Psoas muscle (tissue), 8 donors: Measurements from ENCODE around the gene COMMD2. TPM values are rescaled to one million over a fixed set of nuclear protein-coding genes. Genes with fewer than 3 reads are reported as not detected.

Experiments
- ATAC-seq, 4 donors: fragments of 200-7000 bp; cut with Tn5 transposase; one replicate each; pipeline ENCODE4 v1.9.1; 2020; ENCODE audit warnings: moderate library complexity in 3 of 4, mild to moderate bottlenecking in 2 of 4
- DNase-seq, 2 donors: peaks; one replicate each; pipeline ENCODE4 v3.0.0-alpha.2; 2020
- H3K27ac ChIP-seq: fragments of 200-600 bp; one replicate; pipeline ENCODE4 v1.8.0; 2022
- H3K27me3 ChIP-seq, 3 donors: fragments of 200-600 bp in 1 of 3; one replicate each; pipeline versions ENCODE4 v1.6.1 to v1.8.0; 2013 to 2022; ENCODE audit warnings: low read length in 2 of 3, mild to moderate bottlenecking in 2 of 3, moderate library complexity in 1 of 3; ENCODE audit not compliant: insufficient read depth in 3 of 3
- H3K36me3 ChIP-seq, 2 donors: fragments of 200-600 bp in 1 of 2; one replicate each; pipeline versions ENCODE4 v1.6.1 to v1.8.0; 2013 to 2022; ENCODE audit warnings: low read depth in 1 of 2, mild to moderate bottlenecking in 1 of 2, moderate library complexity in 1 of 2; ENCODE audit not compliant: insufficient read depth in 1 of 2
- H3K4me1 ChIP-seq: fragments of 200-600 bp; one replicate; pipeline ENCODE4 v1.8.0; 2022
- H3K4me3 ChIP-seq: fragments of 200-600 bp; one replicate; pipeline ENCODE4 v1.8.0; 2022; ENCODE audit warnings: mild to moderate bottlenecking
- H3K9me3 ChIP-seq: fragments of 200-600 bp; one replicate; pipeline ENCODE4 v1.8.0; 2022
- WGBS, 3 donors: extraction: QIAGEN DNeasy Blood & Tissue Kit; methylation state at CpG; one replicate each; pipeline versions ENCODE4 v1.1.6 to v1.1.7; 2013; 5-methylcytosine and 5-hydroxymethylcytosine counted together
- intact Hi-C, 2 donors: fragments of 100-400 bp; cut with DNase I; formaldehyde crosslinking; loops; one replicate each; pipeline versions ENCODE4 v1.11.0 to v1.14.2; 2022
- polyA plus RNA-seq, 3 donors: library from polyadenylated mRNA; stranded (reverse); fragments of 200-250 nt; gene quantifications; one replicate each; pipeline ENCODE4 v1.2.3, GENCODE V29; 2013
- total RNA-seq, 4 donors: library from RNA; stranded (reverse); fragmentation: NEBNext Ultra II Directional in 2 of 4; extraction: Animal tissue kit (Norgen Biotek cat#: 25700) in 2 of 4; gene quantifications; one replicate each; pipeline versions ENCODE4 v1.2.1 to v1.2.4, GENCODE V29; 2021 to 2023
- TF ChIP-seq, protein P1 (sequence below): fragments of 200-600 bp; IDR thresholded peaks from one replicate; pipeline ENCODE4 v1.8.0; 2022; ENCODE audit warnings: antibody characterized with exemption
- donor health status: healthy with polysubstance abuse.
- donor health status: DM: no; HTN: no; CAD: no; lungs with moderate emphysema.
- donor health status: Bipolar disorder and iron deficiency.
- donor health status: healthy.
- donor health status: DM: yes; HTN: yes; CAD: no.
- donor health status: DM: no; HTN: no; CAD: no.
- donor health status: DM: no; HTN: no; CAD: no.
- donor health status: DM: yes; HTN: yes; CAD: no.

COMMD2 gene
- total and polyA plus RNA-seq, 7 donors: 7.7 to 22.8 (median 14.1) TPM

DNA sequence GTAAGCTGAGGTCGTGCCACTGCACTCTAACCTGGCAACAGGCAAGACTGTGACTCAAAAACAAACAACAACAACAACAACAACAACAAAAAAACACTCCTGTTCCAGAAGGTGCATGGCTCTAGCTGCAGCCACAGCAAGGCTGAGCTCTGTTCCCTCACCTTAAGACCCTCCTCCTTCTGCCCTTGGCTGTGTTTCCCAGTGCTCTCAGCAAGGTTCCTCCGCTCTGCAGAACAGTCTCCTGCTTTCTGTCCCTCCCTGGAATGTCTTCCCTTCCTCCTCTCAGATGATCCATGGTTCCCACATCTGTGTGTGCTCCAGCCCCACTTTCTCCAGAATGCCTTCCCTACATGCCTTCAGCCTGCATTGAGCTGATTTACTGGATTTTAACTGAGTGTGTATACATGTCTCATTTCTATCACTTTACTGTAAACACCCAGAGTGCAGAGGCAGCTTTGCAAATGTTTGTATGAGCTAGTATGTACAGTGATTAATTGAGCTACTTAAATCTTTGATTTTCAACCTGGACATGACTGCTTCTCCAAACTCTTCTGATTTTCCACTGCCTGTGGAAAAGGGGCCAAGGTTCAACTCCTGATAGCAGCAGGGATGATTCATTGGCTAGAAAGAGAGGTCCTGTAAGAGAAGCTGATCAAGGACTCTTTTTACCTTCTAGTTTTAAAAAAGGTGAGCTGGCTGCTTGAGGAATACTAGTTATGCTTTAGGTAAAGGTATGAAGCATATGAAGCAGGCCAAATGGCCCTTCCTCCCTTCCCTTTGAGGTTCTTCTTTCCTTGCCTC lies 25.3 kb upstream of the COMMD2 start:
- no peaks in the 10 kb centered on the region for H3K36me3 ChIP-seq
- 64 to 83% (median 83%) methylated on average over 2 of the region's 2 CpGs for WGBS, 3 donors
- ATAC-seq (no peak), DNase-seq (no peak)
- H3K4me3 ChIP-seq: no peak overlapping the region
- no peaks in the 10 kb centered on the region for H3K4me1 ChIP-seq
- no peak overlapping the region for H3K27ac ChIP-seq
- H3K9me3 ChIP-seq: no peaks in the 10 kb centered on the region
- intact Hi-C loops: no loop called here
- H3K27me3 ChIP-seq: no peaks in the 10 kb centered on the region
- TF ChIP-seq, protein P1, sequence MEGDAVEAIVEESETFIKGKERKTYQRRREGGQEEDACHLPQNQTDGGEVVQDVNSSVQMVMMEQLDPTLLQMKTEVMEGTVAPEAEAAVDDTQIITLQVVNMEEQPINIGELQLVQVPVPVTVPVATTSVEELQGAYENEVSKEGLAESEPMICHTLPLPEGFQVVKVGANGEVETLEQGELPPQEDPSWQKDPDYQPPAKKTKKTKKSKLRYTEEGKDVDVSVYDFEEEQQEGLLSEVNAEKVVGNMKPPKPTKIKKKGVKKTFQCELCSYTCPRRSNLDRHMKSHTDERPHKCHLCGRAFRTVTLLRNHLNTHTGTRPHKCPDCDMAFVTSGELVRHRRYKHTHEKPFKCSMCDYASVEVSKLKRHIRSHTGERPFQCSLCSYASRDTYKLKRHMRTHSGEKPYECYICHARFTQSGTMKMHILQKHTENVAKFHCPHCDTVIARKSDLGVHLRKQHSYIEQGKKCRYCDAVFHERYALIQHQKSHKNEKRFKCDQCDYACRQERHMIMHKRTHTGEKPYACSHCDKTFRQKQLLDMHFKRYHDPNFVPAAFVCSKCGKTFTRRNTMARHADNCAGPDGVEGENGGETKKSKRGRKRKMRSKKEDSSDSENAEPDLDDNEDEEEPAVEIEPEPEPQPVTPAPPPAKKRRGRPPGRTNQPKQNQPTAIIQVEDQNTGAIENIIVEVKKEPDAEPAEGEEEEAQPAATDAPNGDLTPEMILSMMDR: no peak

DNA sequence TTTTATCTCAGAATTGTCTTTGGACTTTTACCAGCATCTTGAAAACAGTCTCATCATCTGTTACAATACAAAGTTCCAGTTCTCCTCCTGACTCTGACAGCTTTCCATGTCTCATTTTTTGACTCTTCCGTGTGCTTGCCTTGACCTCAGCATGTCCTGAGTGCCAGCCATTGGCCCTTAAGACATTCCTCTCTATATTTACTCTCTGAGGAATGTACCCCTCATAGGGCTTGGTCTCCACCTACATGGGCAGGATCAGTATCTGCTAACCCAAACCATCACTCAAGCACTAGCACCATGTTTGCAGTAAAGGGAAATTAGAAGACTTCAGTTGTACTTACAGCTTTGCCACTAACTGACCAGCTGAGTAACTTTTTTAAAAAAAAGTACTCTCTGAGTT lies 23.9 kb upstream of the COMMD2 start:
- ATAC-seq: no peak
- WGBS, 3 donors: 46 to 53% (median 53%) methylated on average over 1 of the region's 1 CpG
- intact Hi-C loops: no loop called here

DNA sequence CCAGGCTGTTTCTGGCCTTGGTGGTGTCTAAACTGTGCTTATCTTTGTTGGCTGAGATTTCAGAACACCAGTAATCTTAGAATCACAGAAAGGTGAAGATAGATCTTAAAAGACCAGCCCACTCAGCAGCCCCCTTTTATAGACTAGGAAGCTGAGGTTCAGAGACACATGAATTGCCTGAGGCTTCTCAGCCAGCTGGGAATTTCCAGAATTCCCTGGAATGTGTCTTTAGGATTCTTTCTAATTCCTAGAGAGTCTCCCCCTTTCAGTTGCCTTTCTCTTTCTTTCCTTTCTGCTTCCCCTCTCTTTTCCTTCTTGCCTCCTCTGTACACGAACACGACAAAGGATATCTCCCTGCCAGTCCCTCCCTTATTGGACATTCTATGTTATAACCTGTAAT lies 20.6 kb upstream of the COMMD2 start:
- intact Hi-C loops: loop anchor here in 1 of 2 donors (5.0 kb wide), 2 partner anchors 246 to 276 kb away; no protein-coding TSS in a partner anchor
- TF ChIP-seq, protein P1: no peak
- 86 to 93% (median 91%) methylated on average over 2 of the region's 2 CpGs for WGBS, 3 donors
- Histone ChIP-seq H3K4me1 (no peaks in the 10 kb centered on the region), H3K4me3 (no peak overlapping the region), H3K27ac (no peak overlapping the region), H3K36me3 (no peaks in the 10 kb centered on the region), H3K9me3 (no peaks in the 10 kb centered on the region), H3K27me3 (peaks cover 0 to 3% (median 0%) of the 10 kb centered on the region in 3 donors)
- no peak for DNase-seq
- ATAC-seq: no peak

More for the DNA sequence above, 23.9 kb upstream of the COMMD2 start:
- DNase-seq: no peak
- TF ChIP-seq, protein P1: no peak
- H3K27me3 ChIP-seq: no peaks in the 10 kb centered on the region
- no peak overlapping the region for H3K27ac ChIP-seq
- H3K4me1 ChIP-seq: no peaks in the 10 kb centered on the region
- H3K36me3 ChIP-seq: no peaks in the 10 kb centered on the region
- H3K4me3 ChIP-seq: no peak overlapping the region
- H3K9me3 ChIP-seq: no peaks in the 10 kb centered on the region

DNA sequence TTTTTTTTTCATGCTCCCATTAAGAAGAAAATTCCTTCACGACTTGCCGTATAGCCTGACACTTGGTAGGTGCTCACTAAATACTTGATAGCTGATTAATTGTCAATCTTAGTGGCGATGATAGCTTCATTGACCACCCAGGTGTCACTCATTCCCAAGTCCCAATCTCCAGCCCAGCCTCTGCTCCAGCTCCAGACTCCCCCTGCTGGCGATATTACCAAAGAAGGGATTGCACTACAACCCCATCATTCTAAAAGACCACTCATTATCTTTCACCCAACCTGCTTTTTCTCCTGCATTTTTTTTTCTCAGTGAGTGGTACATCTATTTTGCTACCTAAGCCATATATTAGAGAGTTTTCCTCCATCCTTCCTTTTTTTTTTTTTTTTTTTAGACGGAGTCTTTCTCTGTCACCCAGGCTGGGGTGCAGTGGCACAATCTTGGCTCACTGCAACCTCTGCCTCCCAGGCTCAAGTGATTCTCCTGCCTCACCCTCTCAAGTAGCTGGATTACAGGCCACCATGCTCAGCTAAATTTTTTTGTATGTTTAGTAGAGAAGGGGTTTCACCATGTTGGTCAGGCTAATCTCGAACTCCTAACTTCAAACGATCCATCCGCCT lies 19.5 kb upstream of the COMMD2 start:
- Histone ChIP-seq H3K9me3 (no peaks in the 10 kb centered on the region), H3K4me1 (no peaks in the 10 kb centered on the region), H3K27me3 (peaks cover 0 to 3% (median 0%) of the 10 kb centered on the region in 3 donors), H3K36me3 (no peaks in the 10 kb centered on the region), H3K4me3 (no peak overlapping the region), H3K27ac (no peak overlapping the region)
- WGBS, 3 donors: 47 to 51% (median 50%) methylated on average over 8 of the region's 8 CpGs
- TF ChIP-seq, protein P1: peak; percentile 69
- ATAC-seq (peak in 3 of 4 donors; percentile 52 to 73 (median 57)), DNase-seq (no peak)
- intact Hi-C loops: loop anchor here in 1 of 2 donors (5.0 kb wide), 2 partner anchors 244 to 274 kb away; no protein-coding TSS in a partner anchor
